GM19239 (cell line): Measurements from ENCODE around the gene PHB1.

Source experiments
- DNase-seq: peaks from one replicate; pipeline ENCODE4 v3.0.0; 2011; ENCODE audit warnings: low spot score; ENCODE audit not compliant: insufficient read length
- FAIRE-seq: peaks from 2 replicates; lab custom pipeline; 2011; peaks lifted over from hg19 to GRCh38; lab: Jason Lieb, UNC

Gene PHB1

DNA sequence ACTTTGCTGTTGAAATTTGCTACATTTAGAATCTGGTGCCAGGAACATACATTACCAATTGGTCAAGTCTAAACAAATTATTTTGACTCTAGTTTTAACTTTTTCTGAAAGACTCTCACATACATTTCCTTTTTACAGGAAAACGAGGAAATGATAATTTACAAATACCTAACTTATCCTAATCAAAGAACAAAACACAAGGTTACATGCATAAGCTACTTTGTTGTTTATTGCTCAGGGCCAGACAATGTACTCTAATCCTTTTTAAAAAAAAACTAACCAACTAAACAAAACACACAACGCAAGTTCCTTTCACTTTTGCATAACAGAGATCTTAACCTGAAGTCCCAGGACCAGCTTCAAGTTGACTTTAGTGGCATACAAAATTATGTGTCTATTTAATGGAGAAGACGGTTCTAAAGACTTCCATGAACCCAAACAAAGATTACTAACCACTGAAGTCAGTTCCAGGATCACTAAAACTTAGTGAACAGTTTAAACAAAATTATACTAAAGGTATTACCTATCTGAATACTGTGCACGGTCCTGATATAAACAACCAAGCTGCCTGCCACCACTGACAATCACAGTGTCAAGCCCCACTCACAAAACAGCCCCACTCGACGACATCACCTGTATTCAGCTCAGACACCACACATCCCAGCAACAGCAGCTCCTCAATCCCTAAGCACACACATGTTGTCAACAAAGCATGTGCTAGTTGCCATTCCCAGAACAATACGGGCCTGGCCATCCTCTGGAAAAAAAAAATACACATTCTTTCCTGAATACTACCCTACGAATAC lies 54.5 kb downstream of the PHB1 start:
- peak; percentile 73 for FAIRE-seq
- DNase-seq: no peak

DNA sequence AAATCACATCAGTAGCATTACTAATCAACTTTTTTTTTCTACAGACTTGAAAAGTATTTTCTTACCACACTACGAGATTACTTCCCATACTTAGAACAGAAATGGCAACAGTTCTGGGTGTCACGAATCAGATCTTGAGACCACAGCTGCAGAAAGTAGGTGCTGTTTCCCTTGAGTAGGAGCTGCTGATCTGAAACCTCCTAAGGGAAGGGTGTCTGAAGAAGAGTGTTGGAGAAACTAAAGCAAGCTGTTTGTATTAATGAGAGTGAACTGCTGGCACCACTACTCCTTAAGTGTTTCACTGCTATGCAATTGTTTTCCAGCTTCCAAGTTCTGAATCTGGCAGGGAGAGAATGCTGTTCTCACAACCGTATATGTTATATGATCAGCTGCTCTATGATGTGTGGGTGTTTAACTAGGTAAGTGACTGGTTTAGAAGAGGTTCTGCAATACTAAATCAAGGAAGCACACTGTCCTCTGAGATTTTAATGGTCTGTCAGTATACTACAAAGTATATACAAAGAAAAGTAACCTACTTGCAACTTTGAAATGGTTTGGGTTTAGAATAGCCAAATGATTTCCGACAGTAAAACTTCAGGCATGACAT lies 55.9 kb downstream of the PHB1 start:
- peak; percentile 91 for FAIRE-seq
- DNase-seq: peak; percentile 14

DNA sequence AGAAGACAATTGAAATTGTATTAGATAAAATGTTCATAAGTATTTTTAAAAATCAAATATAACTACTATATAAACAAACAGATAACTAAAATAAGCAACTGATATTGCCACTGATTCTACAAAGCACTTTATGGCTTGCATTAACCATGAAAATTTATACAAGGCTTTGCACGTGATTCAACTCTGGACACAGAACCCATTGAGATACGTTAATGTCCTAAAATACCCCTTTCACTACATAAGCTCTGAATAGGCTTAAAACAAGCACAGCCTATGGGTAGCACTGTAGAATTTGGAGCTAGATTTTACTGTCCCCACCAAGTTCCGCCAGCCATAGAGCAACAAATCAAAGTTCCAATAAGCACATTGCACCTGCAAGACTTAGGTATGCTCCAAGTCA lies 57.2 kb downstream of the PHB1 start:
- no peak for DNase-seq
- no peak for FAIRE-seq

DNA sequence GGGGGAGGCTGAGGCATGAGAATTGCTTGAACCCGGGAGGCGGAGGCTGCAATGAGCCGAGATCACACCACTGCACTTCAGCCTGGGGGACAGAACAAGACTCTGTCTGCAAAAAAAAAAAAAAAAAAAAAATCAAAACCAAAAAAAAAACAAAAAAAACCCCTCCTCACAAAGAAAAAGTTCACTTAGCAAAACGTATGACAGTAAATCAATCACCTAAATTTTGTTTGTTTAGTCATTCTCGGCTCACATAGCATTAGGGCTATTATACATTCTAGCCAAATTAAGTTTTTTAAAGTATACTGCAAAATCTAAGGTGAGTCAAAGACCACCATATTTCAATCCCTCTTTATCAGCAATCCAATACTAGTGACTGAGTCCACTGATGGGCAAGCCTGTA lies 58.4 kb downstream of the PHB1 start:
- DNase-seq: no peak
- FAIRE-seq: no peak
